B cell (primary cell): ENCODE results near the gene AP4E1. TPM values are rescaled to one million over a fixed set of nuclear protein-coding genes. Genes with fewer than 3 reads are reported as not detected.

ENCODE experiments used
- ATAC-seq: fragments of 200-7000 bp; cut with Tn5 transposase; one replicate; pipeline ENCODE4 v1.10.0; 2021; ENCODE audit warnings: low read depth, mild to moderate bottlenecking, moderate number of reproducible peaks, moderate library complexity
- CTCF ChIA-PET: fragments of 350-600 bp; sonication (Branson Sonifier 250); formaldehyde crosslinking; loops from one replicate; lab custom pipeline; 2021; ENCODE audit warnings: antibody characterized with exemption, inconsistent platforms; lab: Charles Lee
- POLR2A ChIA-PET: fragments of 350-600 bp; sonication (Branson Sonifier 250); formaldehyde crosslinking; loops from one replicate; lab custom pipeline; 2021; ENCODE audit warnings: antibody characterized with exemption; lab: Charles Lee
- DNase-seq: peaks from one replicate; pipeline ENCODE4 v3.0.0; 2013
- H2AFZ ChIP-seq: 2 replicates; pipeline ENCODE4 v1.6.1; 2012; ENCODE audit warnings: mild to moderate bottlenecking, low read depth, low read length; ENCODE audit not compliant: insufficient read depth, poor library complexity, severe bottlenecking
- H3K27ac ChIP-seq, 2 donors: 1 replicate in 1 of 2; 2 replicates in 1 of 2; pipeline ENCODE4 v1.5.1; 2012 to 2013; ENCODE audit warnings: low read length in 2 of 2, mild to moderate bottlenecking in 2 of 2, moderate library complexity in 1 of 2
- H3K27me3 ChIP-seq, 4 experiments: fragments of 200-600 bp in 1 of 4; sonication (generic) in 1 of 4; replicated peaks in 1 of 4; 1 replicate in 2 of 4; 2 replicates in 2 of 4; pipeline versions ENCODE4 v1.6.1 to v1.7.0; 2013 to 2016; ENCODE audit warnings: low read length in 3 of 4, mild to moderate bottlenecking in 2 of 4, mixed read lengths in 1 of 4, moderate library complexity in 1 of 4; ENCODE audit not compliant: insufficient read depth in 4 of 4, control insufficient read depth in 3 of 4; ENCODE audit errors: control extremely low read depth in 1 of 4
- H3K36me3 ChIP-seq, 2 experiments: replicated peaks in 1 of 2; 1 replicate in 1 of 2; 2 replicates in 1 of 2; pipeline versions ENCODE4 v1.6.1 to v1.7.1; 2013; ENCODE audit warnings: low read length in 1 of 2; ENCODE audit not compliant: insufficient read depth in 2 of 2, control insufficient read depth in 1 of 2; ENCODE audit errors: control extremely low read depth in 1 of 2, extremely low read depth in 1 of 2
- H3K4me1 ChIP-seq, 2 donors: fragments of 200-600 bp in 1 of 2; sonication (generic) in 1 of 2; 1 replicate in 1 of 2; 2 replicates in 1 of 2; pipeline versions ENCODE4 v1.5.1 to v1.6.1; 2013 to 2017; ENCODE audit warnings: low read length in 2 of 2; ENCODE audit not compliant: control insufficient read depth in 2 of 2, insufficient read depth in 2 of 2
- H3K4me2 ChIP-seq: replicated peaks from 2 replicates; pipeline ENCODE3; 2012; ENCODE audit warnings: mild to moderate bottlenecking, low read depth, low read length; ENCODE audit not compliant: poor library complexity, severe bottlenecking
- H3K4me3 ChIP-seq, 5 experiments: fragments of 200-600 bp in 1 of 5; sonication (generic) in 1 of 5; 1 replicate in 3 of 5; 2 replicates in 2 of 5; pipeline versions ENCODE4 v1.5.1 to v1.7.0; 2011 to 2016; ENCODE audit warnings: low read length in 4 of 5, mild to moderate bottlenecking in 4 of 5, low read depth in 2 of 5, control low read depth in 1 of 5, moderate library complexity in 1 of 5; ENCODE audit not compliant: insufficient read depth in 1 of 5; ENCODE audit errors: control extremely low read depth in 1 of 5, extremely low read depth in 1 of 5
- H3K79me2 ChIP-seq: fragments of 200-600 bp; sonication (generic); one replicate; pipeline ENCODE4 v1.6.0; 2016; ENCODE audit warnings: low read length; ENCODE audit not compliant: control insufficient read depth, insufficient read depth
- H3K9ac ChIP-seq: fragments of 200-600 bp; sonication (generic); 2 replicates; pipeline ENCODE4 v1.6.1; 2017; ENCODE audit warnings: mild to moderate bottlenecking, low read length, moderate library complexity
- H3K9me3 ChIP-seq, 3 donors: one replicate each; pipeline versions ENCODE4 v1.6.1 to v1.7.1; 2013; ENCODE audit warnings: low read length in 2 of 3; ENCODE audit not compliant: control insufficient read depth in 2 of 3, insufficient read depth in 1 of 3; ENCODE audit errors: control extremely low read depth in 1 of 3
- H4K20me1 ChIP-seq: 2 replicates; pipeline ENCODE4 v1.6.0; 2012; ENCODE audit warnings: mild to moderate bottlenecking, low read length; ENCODE audit not compliant: insufficient read depth, control insufficient read depth, poor library complexity, severe bottlenecking
- H3K27ac Mint-ChIP-seq: one replicate; pipeline ENCODE4 v1.8.0; 2021; ENCODE audit warnings: mixed read lengths
- H3K27me3 Mint-ChIP-seq: one replicate; pipeline ENCODE4 v1.8.0; 2021; ENCODE audit warnings: mixed read lengths
- H3K4me1 Mint-ChIP-seq: one replicate; pipeline ENCODE4 v1.8.0; 2021; ENCODE audit warnings: mixed read lengths
- H3K4me3 Mint-ChIP-seq: one replicate; pipeline ENCODE4 v1.8.0; 2021; ENCODE audit warnings: mixed read lengths
- H3K9me3 Mint-ChIP-seq: one replicate; pipeline ENCODE4 v1.8.0; 2022; ENCODE audit warnings: mixed read lengths; ENCODE audit not compliant: insufficient read depth
- CTCF ChIP-seq: fragments of 200-600 bp; IDR thresholded peaks from one replicate; pipeline ENCODE4 v1.8.0; 2022; ENCODE audit warnings: antibody characterized with exemption, mild to moderate bottlenecking
- EZH2 ChIP-seq: IDR thresholded peaks from 2 replicates; pipeline ENCODE4 v1.6.1; 2012; ENCODE audit warnings: borderline replicate concordance, low read depth, mild to moderate bottlenecking, moderate library complexity, low read length; ENCODE audit not compliant: insufficient read depth, poor library complexity, severe bottlenecking
- WGBS: methylation state at CpG from one replicate; pipeline ENCODE4 v1.1.5; 2013; ENCODE audit warnings: missing lambda C conversion rate; ENCODE audit not compliant: insufficient coverage; 5-methylcytosine and 5-hydroxymethylcytosine counted together
- intact Hi-C: fragments of 100-400 bp; cut with micrococcal nuclease; formaldehyde crosslinking; loops from one replicate; pipeline ENCODE4 v1.10.0; 2022
- polyA plus RNA-seq: library from polyadenylated mRNA; depleted of rRNA; stranded (reverse); fragments of >200 nt; gene quantifications from 2 replicates; pipeline ENCODE4 v1.2.3, GENCODE V29; 2012
- total RNA-seq, 2 donors: library from RNA; stranded (reverse); fragments of 120-200 nt in 1 of 2; gene quantifications; 1 replicate in 1 of 2; 2 replicates in 1 of 2; pipeline versions ENCODE4 v1.2.3 to v1.2.4, GENCODE V29; 2013 to 2022

Gene AP4E1
- total and polyA plus RNA-seq, 2 donors (not counting 1 experiment from before 2014, with no cell fraction given) = 2.8 to 12.0 TPM

GRCh38 chr15:50968353-50968752, 59.9 kb downstream of the AP4E1 start:
- no peaks in the 10 kb centered on the region for H3K27me3 Mint-ChIP-seq
- Histone ChIP-seq H3K79me2 (no peaks in the 10 kb centered on the region), H3K27me3 (no peaks in the 10 kb centered on the region), H3K4me1 (no peaks in the 10 kb centered on the region), H3K4me2 (no peak overlapping the region), H3K36me3 (peaks cover 17 to 41% of the 10 kb centered on the region in 2 experiments), H4K20me1 (no peaks in the 10 kb centered on the region), H3K27ac (no peak overlapping the region), H2AFZ (no peak overlapping the region), H3K4me3 (no peak overlapping the region), H3K9me3 (peaks cover 7 to 45% (median 42%) of the 10 kb centered on the region in 3 donors), H3K9ac (no peak overlapping the region)
- intact Hi-C loops = no loop called here
- WGBS = no CpG with 5 or more reads among the region's 2 CpGs
- ChIA-PET POLR2A (no interaction called here), CTCF (no interaction called here)
- H3K4me3 Mint-ChIP-seq = no peak overlapping the region
- TF ChIP-seq CTCF (no peak), EZH2 (no peak)
- no peak for ATAC-seq
- no peak for DNase-seq
- no peaks in the 10 kb centered on the region for H3K4me1 Mint-ChIP-seq
- no peak overlapping the region for H3K27ac Mint-ChIP-seq
- peaks cover 42% of the 10 kb centered on the region for H3K9me3 Mint-ChIP-seq

- Mint-ChIP-seq H3K4me1 (no peaks in the 10 kb centered on the region), H3K4me3 (no peak overlapping the region), H3K27me3 (no peaks in the 10 kb centered on the region), H3K27ac (no peak overlapping the region), H3K9me3 (peaks cover 30% of the 10 kb centered on the region)
- Histone ChIP-seq H3K79me2 (peaks cover 4% of the 10 kb centered on the region), H3K4me1 (no peaks in the 10 kb centered on the region), H3K4me3 (no peak overlapping the region), H3K27me3 (no peaks in the 10 kb centered on the region), H3K36me3 (peaks cover 22 to 50% of the 10 kb centered on the region in 2 experiments), H4K20me1 (no peaks in the 10 kb centered on the region), H3K9ac (no peak overlapping the region), H3K27ac (no peak overlapping the region), H3K9me3 (peaks cover 6 to 30% (median 26%) of the 10 kb centered on the region in 3 donors), H2AFZ (no peak overlapping the region), H3K4me2 (no peak overlapping the region)
- intact Hi-C loops = no loop called here
- ATAC-seq (no peak), DNase-seq (no peak)
- ChIA-PET CTCF (no interaction called here), POLR2A (no interaction called here)
- no CpG with 5 or more reads among the region's 2 CpGs for whole genome bisulfite sequencing
- TF ChIP-seq CTCF (no peak), EZH2 (no peak)
Observed at GRCh38 chr15:50970524-50970923, 62.0 kb downstream of the AP4E1 start.
